ENCODE results near the gene SETD2.

DNA sequence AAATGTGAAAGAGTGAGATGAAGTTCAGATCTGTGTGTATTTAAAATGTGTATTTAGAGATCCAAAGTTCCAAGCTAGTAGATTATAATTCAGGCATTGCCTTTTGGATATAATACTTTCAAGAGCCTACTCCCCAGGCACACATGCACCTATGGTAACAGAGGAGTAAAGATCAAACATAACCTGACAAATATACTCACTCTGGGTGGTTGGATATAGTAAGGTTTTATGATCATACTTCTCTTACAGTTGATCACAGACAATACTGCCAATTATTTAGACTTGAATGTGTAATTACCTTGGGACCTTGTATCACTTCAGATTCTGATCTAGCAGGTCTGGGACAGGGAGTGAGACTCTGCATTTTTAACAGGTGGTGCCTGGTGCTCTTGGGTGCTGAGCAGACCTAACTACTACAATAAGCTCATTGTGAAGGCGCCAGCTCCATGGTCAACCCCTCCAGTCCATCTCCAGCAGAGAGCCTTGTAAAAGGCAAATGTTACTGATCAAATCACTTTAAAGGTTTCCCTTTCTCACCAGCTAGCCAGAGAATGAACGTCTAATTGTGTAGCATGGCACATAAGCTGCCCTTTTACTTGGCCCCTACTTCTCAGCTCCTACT is 128.9 kb downstream of the SETD2 start:
- TF ChIP-seq, protein P1, sequence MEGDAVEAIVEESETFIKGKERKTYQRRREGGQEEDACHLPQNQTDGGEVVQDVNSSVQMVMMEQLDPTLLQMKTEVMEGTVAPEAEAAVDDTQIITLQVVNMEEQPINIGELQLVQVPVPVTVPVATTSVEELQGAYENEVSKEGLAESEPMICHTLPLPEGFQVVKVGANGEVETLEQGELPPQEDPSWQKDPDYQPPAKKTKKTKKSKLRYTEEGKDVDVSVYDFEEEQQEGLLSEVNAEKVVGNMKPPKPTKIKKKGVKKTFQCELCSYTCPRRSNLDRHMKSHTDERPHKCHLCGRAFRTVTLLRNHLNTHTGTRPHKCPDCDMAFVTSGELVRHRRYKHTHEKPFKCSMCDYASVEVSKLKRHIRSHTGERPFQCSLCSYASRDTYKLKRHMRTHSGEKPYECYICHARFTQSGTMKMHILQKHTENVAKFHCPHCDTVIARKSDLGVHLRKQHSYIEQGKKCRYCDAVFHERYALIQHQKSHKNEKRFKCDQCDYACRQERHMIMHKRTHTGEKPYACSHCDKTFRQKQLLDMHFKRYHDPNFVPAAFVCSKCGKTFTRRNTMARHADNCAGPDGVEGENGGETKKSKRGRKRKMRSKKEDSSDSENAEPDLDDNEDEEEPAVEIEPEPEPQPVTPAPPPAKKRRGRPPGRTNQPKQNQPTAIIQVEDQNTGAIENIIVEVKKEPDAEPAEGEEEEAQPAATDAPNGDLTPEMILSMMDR (conservative IDR thresholded peaks at IDR 0.05; ENCODE audit: low read depth, low read length): no peak
- TF ChIP-seq EZH2phosphoT487 (IDR thresholded peaks at IDR 0.05; ENCODE audit: borderline replicate concordance, low read length) (no peak), EZH2 (IDR thresholded peaks at IDR 0.05; ENCODE audit: low read length, unreplicated experiment) (no peak)
